Fibroblast of lung (primary cell): Measurements from ENCODE around the gene UBR4. TPM values are rescaled to one million over a fixed set of nuclear protein-coding genes. Genes with fewer than 3 reads are reported as not detected.

Experiments used
- DNase-seq, 2 donors: peaks; one replicate each; pipeline versions ENCODE4 v3.0.0 to v3.0.0-alpha.2; 2010; ENCODE audit warnings: low read depth in 2 of 2
- H2AFZ ChIP-seq: 2 replicates; pipeline ENCODE4 v1.5.1; 2012; ENCODE audit warnings: low read length, control low read depth, inconsistent platforms
- H3K27ac ChIP-seq: 2 replicates; pipeline ENCODE4 v1.5.1; 2011; ENCODE audit warnings: low read length, control low read depth; ENCODE audit not compliant: insufficient read depth
- H3K27me3 ChIP-seq: 2 replicates; pipeline ENCODE4 v1.5.1; 2011; ENCODE audit warnings: mild to moderate bottlenecking, low read length; ENCODE audit not compliant: control insufficient read depth, insufficient read depth
- H3K36me3 ChIP-seq: 2 replicates; pipeline ENCODE4 v1.5.1; 2011; ENCODE audit warnings: low read length; ENCODE audit not compliant: control insufficient read depth, insufficient read depth
- H3K4me1 ChIP-seq: 2 replicates; pipeline ENCODE4 v1.5.1; 2011; ENCODE audit warnings: low read length; ENCODE audit not compliant: control insufficient read depth, insufficient read depth; ENCODE audit errors: extremely low read depth
- H3K4me2 ChIP-seq: 2 replicates; pipeline ENCODE4 v1.5.1; 2011; ENCODE audit warnings: low read length, control low read depth; ENCODE audit not compliant: insufficient read depth; ENCODE audit errors: extremely low read depth
- H3K4me3 ChIP-seq, 4 experiments: fragments of 200-600 bp in 1 of 4; sonication (generic) in 1 of 4; replicated peaks in 1 of 4; 2 replicates each; pipeline ENCODE4 v1.5.1; 2011 to 2016; ENCODE audit warnings: low read length in 4 of 4, low read depth in 3 of 4, mild to moderate bottlenecking in 3 of 4, control low read depth in 2 of 4, inconsistent platforms in 1 of 4, mixed read lengths in 1 of 4; ENCODE audit not compliant: insufficient read depth in 1 of 4; ENCODE audit errors: control extremely low read depth in 1 of 4
- H3K79me2 ChIP-seq: 2 replicates; pipeline ENCODE4 v1.5.1; 2012; ENCODE audit warnings: mild to moderate bottlenecking, low read length, inconsistent platforms; ENCODE audit not compliant: control insufficient read depth, insufficient read depth
- H3K9ac ChIP-seq: 2 replicates; pipeline ENCODE4 v1.5.1; 2011; ENCODE audit warnings: mild to moderate bottlenecking, low read length, control low read depth; ENCODE audit not compliant: insufficient read depth
- H3K9me3 ChIP-seq: 2 replicates; pipeline ENCODE4 v1.5.1; 2012; ENCODE audit warnings: low read depth, low read length; ENCODE audit not compliant: control insufficient read depth, insufficient read depth
- H4K20me1 ChIP-seq: 2 replicates; pipeline ENCODE4 v1.5.1; 2011; ENCODE audit warnings: low read length; ENCODE audit not compliant: control insufficient read depth, insufficient read depth; ENCODE audit errors: extremely low read depth
- CTCF ChIP-seq, 2 donors: IDR thresholded peaks in 1 of 2; conservative IDR thresholded peaks in 1 of 2; 1 replicate in 1 of 2; 2 replicates in 1 of 2; pipeline ENCODE4 v1.5.1; 2011 to 2012; ENCODE audit warnings: low read length in 2 of 2, control low read depth in 1 of 2, inconsistent platforms in 1 of 2, low read depth in 1 of 2, mild to moderate bottlenecking in 1 of 2
- EZH2 ChIP-seq: IDR thresholded peaks from 2 replicates; pipeline ENCODE4 v1.5.1; 2012; ENCODE audit warnings: low read length, control low read depth, mild to moderate bottlenecking; ENCODE audit errors: missing control alignments
- polyA plus RNA-seq, 2 donors: library from polyadenylated mRNA; depleted of rRNA in 1 of 2; stranded (reverse) in 1 of 2; unstranded in 1 of 2; fragments of >200 nt; gene quantifications; 2 replicates each; pipeline ENCODE4 v1.2.1, GENCODE V29; 2011 to 2012; ENCODE audit warnings: missing spikeins in 1 of 2
- total RNA-seq: library from RNA; depleted of rRNA; stranded (reverse); fragments of >200 nt; gene quantifications from 2 replicates; pipeline ENCODE4 v1.2.1, GENCODE V29; 2014

The UBR4 gene
- total and polyA plus RNA-seq, 2 donors (not counting 1 experiment from before 2014, with no cell fraction given), result 32.0 to 164 TPM

GRCh38 chr1:19166066-19166465, 44.0 kb downstream of the UBR4 start:
- H3K9me3 ChIP-seq, result no peaks in the 10 kb centered on the region
- no peak overlapping the region for H3K4me3 ChIP-seq
- H3K4me1 ChIP-seq, result peaks cover 16% of the 10 kb centered on the region
- H3K9ac ChIP-seq, result no peak overlapping the region
- TF ChIP-seq EZH2 (no peak), CTCF (conservative IDR thresholded peaks at IDR 0.05 in 1 of 2, IDR thresholded peaks at IDR 0.05 in 1 of 2; ENCODE audit: low read depth in 1 of 2, low read length in 2 of 2) (no peak)
- H3K36me3 ChIP-seq, result peaks cover 27% of the 10 kb centered on the region
- no peak overlapping the region for H2AFZ ChIP-seq
- peaks cover 3% of the 10 kb centered on the region for H3K79me2 ChIP-seq
- H3K27ac ChIP-seq, result no peak overlapping the region
- H3K27me3 ChIP-seq, result no peaks in the 10 kb centered on the region
- DNase-seq, result no peak
- H3K4me2 ChIP-seq, result no peak overlapping the region
- H4K20me1 ChIP-seq, result peaks cover 2% of the 10 kb centered on the region

DNA sequence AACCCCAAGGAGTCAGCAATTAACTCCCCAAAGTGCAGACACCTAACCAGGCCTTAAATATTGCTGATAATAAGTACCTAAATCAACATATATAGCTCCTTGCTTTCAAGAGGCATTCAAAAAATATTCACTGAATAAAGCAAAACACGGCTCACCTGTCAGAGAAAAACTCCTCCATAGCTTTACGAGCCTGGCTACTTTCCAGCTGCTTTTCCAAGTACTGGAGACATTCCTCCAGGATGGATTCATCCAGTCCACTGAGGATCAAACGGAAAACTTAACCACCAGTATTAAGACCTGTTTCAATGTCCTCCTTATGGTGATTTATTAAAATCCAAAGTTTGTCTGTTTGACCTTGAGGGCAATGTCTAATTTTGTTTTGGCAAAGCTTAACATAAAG, 44.6 kb downstream of the UBR4 start:
- no peak overlapping the region for H3K27ac ChIP-seq
- no peaks in the 10 kb centered on the region for H3K9me3 ChIP-seq
- H3K9ac ChIP-seq, result no peak overlapping the region
- no peak overlapping the region for H3K4me2 ChIP-seq
- H3K4me3 ChIP-seq, result no peak overlapping the region
- no peak overlapping the region for H2AFZ ChIP-seq
- peaks cover 16% of the 10 kb centered on the region for H3K4me1 ChIP-seq
- no peaks in the 10 kb centered on the region for H3K27me3 ChIP-seq
- peak in 1 of 2 donors; percentile 41 for DNase-seq
- peaks cover 3% of the 10 kb centered on the region for H3K79me2 ChIP-seq
- TF ChIP-seq EZH2 (no peak), CTCF (conservative IDR thresholded peaks at IDR 0.05 in 1 of 2, IDR thresholded peaks at IDR 0.05 in 1 of 2; ENCODE audit: low read depth in 1 of 2, low read length in 2 of 2) (no peak)
- peaks cover 30% of the 10 kb centered on the region for H3K36me3 ChIP-seq
- H4K20me1 ChIP-seq, result peaks cover 2% of the 10 kb centered on the region

GRCh38 chr1:19164274-19165015, 45.6 kb downstream of the UBR4 start:
- Histone ChIP-seq H3K27me3 (no peaks in the 10 kb centered on the region), H4K20me1 (peaks cover 2% of the 10 kb centered on the region), H2AFZ (no peak overlapping the region), H3K9ac (no peak overlapping the region), H3K27ac (no peak overlapping the region), H3K4me2 (no peak overlapping the region), H3K9me3 (no peaks in the 10 kb centered on the region), H3K4me3 (no peak overlapping the region), H3K4me1 (peaks cover 12% of the 10 kb centered on the region), H3K79me2 (peaks cover 3% of the 10 kb centered on the region), H3K36me3 (peaks cover 36% of the 10 kb centered on the region)
- TF ChIP-seq EZH2 (no peak), CTCF (conservative IDR thresholded peaks at IDR 0.05 in 1 of 2, IDR thresholded peaks at IDR 0.05 in 1 of 2; ENCODE audit: low read depth in 1 of 2, low read length in 2 of 2) (no peak)
- DNase-seq, result no peak
